Measurements from ENCODE around the gene INSIG1. TPM values are rescaled to one million over a fixed set of nuclear protein-coding genes. Genes with fewer than 3 reads are reported as not detected.

The INSIG1 gene
- total RNA-seq, 1 donor from 2014 or later, result 6.9 TPM

GRCh38 chr7:155338632-155339320, 41.1 kb downstream of the INSIG1 start:
- ATAC-seq (ENCODE audit: poor library complexity) (no peak), DNase-seq (no peak)
- intact Hi-C loops (cut with DNase I), result no loop called here

GRCh38 chr7:155339474-155339873, 41.8 kb downstream of the INSIG1 start:
- ATAC-seq (ENCODE audit: poor library complexity), result no peak
- intact Hi-C loops (cut with DNase I), result no loop called here

GRCh38 chr7:155340071-155340531, 42.4 kb downstream of the INSIG1 start:
- ATAC-seq (ENCODE audit: poor library complexity) (no peak), DNase-seq (no peak)
- intact Hi-C loops (cut with DNase I), result no loop called here

More at GRCh38 chr7:155339474-155339873, 41.8 kb downstream of the INSIG1 start:
- no peak for DNase-seq

- ATAC-seq (ENCODE audit: poor library complexity) (no peak), DNase-seq (no peak)
- intact Hi-C loops (cut with DNase I), result no loop called here
Observed at GRCh38 chr7:155340721-155341120, 43.0 kb downstream of the INSIG1 start.

GRCh38 chr7:155341463-155341983, 43.8 kb downstream of the INSIG1 start:
- DNase-seq (no peak), ATAC-seq (ENCODE audit: poor library complexity) (no peak)
- intact Hi-C loops (cut with DNase I), result no loop called here

GRCh38 chr7:155342313-155342712, 44.6 kb downstream of the INSIG1 start:
- intact Hi-C loops (cut with DNase I), result no loop called here
- ATAC-seq (ENCODE audit: poor library complexity), result no peak
- no peak for DNase-seq

GRCh38 chr7:155343150-155343549, 45.5 kb downstream of the INSIG1 start:
- DNase-seq, result no peak
- intact Hi-C loops (cut with DNase I), result no loop called here

GRCh38 chr7:155343661-155344121, 46.0 kb downstream of the INSIG1 start:
- no peak for ATAC-seq (ENCODE audit: poor library complexity)
- intact Hi-C loops (cut with DNase I), result loop anchor here (2.0 kb wide), 2 partner anchors 153 to 417 kb away; no protein-coding TSS in a partner anchor
- no peak for DNase-seq

More at GRCh38 chr7:155343150-155343549, 45.5 kb downstream of the INSIG1 start:
- ATAC-seq (ENCODE audit: poor library complexity), result no peak

- ATAC-seq (ENCODE audit: poor library complexity) (no peak), DNase-seq (no peak)
- intact Hi-C loops (cut with DNase I), result loop anchor here (2.0 kb wide), 2 partner anchors 153 to 417 kb away; no protein-coding TSS in a partner anchor
Observed at GRCh38 chr7:155344270-155344617, 46.6 kb downstream of the INSIG1 start.

- intact Hi-C loops (cut with DNase I), result loop anchor here (2.0 kb wide), 2 partner anchors 154 to 418 kb away; no protein-coding TSS in a partner anchor
- DNase-seq (peak; percentile 88), ATAC-seq (ENCODE audit: poor library complexity) (peak; percentile 99)
Observed at GRCh38 chr7:155344618-155345433, 47.1 kb downstream of the INSIG1 start.

- intact Hi-C loops (cut with DNase I), result loop anchor here (2.0 kb wide), 2 partner anchors 155 to 419 kb away; no protein-coding TSS in a partner anchor
- ATAC-seq (ENCODE audit: poor library complexity) (peak; percentile 23), DNase-seq (no peak)
Observed at GRCh38 chr7:155345490-155345889, 47.8 kb downstream of the INSIG1 start.

GRCh38 chr7:155346285-155346684, 48.6 kb downstream of the INSIG1 start:
- ATAC-seq (ENCODE audit: poor library complexity) (no peak), DNase-seq (no peak)
- intact Hi-C loops (cut with DNase I), result no loop called here

GRCh38 chr7:155348806-155349205, 51.1 kb downstream of the INSIG1 start:
- no peak for ATAC-seq (ENCODE audit: poor library complexity)
- no peak for DNase-seq
- intact Hi-C loops (cut with DNase I), result no loop called here

- no peak for ATAC-seq (ENCODE audit: poor library complexity)
- DNase-seq, result no peak
- intact Hi-C loops (cut with DNase I), result no loop called here
Observed at GRCh38 chr7:155349601-155350331, 52.1 kb downstream of the INSIG1 start.

GRCh38 chr7:155351120-155351870, 53.6 kb downstream of the INSIG1 start:
- intact Hi-C loops (cut with DNase I), result no loop called here
- DNase-seq (no peak), ATAC-seq (ENCODE audit: poor library complexity) (no peak)

GRCh38 chr7:155352076-155352752, 54.5 kb downstream of the INSIG1 start:
- DNase-seq, result no peak
- ATAC-seq (ENCODE audit: poor library complexity), result no peak
- intact Hi-C loops (cut with DNase I), result no loop called here

GRCh38 chr7:155352753-155353115, 55.1 kb downstream of the INSIG1 start:
- DNase-seq (no peak), ATAC-seq (ENCODE audit: poor library complexity) (no peak)
- intact Hi-C loops (cut with DNase I), result no loop called here

Measured in Right ventricle myocardium superior (tissue), 1 donor.